Dedifferentiated amniotic fluid mesenchymal stem cell (primary cell): ENCODE measurements around the gene CNTN6.

ENCODE experiments used
- DNase-seq: peaks from one replicate; pipeline ENCODE4 v3.0.0-alpha.2; 2016; ENCODE audit errors: extremely low spot score

Gene CNTN6

DNA sequence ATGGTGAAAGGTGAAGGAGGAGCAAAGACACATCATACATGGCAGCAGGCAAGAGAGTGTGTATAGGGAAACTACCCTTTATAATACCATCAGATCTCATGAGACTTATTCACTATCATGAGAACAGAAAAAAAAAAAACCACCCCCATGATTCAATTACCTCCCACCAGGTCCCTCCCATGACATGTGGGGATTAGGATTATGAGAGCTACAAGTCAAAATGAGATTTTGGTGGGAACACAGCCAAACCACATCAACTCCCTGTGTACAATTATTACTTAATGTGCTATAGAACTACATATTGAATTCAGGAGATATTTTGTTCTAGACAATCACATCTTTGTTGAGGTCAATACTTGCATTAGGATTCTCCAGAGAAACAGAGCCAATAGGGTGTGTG lies 313.4 kb downstream of the CNTN6 start:
- no peak for DNase-seq

DNA sequence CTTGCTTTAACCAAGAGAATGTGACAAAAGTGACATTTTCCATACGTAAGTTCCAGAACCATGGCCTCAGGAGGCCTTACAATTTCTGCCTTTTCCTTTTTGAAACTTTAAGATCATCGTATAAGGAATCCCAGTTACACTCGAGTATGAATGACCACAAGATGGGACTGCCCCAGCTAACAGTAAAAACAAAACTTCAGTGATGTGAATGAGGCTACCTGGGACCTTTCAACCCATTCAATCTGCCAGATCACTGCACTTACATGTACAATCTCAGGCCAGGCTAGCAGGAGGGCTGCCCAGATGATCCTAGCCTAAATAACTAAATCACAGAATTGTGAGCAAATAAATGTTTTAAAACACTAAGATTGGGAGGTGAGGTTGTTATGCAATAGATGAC lies 328.8 kb downstream of the CNTN6 start:
- DNase-seq: no peak

DNA sequence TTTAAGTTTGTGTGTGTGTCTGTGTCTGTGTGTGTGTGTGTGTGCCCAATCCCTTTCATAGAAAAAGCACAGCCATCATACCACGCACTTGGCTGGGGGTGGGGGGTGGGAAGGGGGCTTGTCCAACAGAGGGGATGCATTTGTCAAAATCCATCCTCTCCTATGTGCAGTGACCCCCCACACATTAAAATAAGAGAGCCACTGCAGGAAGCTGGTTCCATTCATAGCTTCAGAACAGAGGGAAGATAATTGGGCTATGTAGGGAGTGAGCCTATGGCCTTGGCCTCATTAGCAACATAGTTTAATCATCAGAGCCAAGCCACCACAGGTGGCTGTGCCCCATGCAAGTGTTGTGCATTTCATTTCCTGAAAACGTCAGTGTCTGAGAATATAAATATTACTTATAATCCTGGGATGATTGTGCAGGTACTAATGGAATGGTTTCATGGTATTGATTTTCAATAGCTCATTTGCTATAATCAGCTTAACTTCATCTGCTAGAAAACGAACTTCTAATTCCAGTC lies 330.8 kb downstream of the CNTN6 start:
- DNase-seq: no peak

DNA sequence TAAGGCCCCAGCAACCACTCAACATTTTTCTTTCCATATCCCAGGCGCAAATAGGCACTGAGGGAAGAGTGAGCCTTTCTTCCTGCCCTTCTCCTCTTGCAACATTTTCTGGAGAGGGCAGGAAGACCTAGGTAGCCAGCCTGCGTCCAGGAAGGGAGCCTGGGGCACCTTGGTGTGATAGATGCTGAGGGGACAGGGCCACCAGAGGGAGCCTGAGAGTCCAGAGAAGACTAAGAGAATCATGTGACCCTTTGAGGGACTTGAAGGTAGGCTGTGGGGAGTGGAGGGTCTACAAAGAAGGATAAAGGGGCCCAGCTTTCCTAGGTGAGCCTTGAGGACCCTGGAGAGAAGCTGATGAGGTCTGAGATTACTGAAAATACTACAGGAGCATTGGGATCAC lies 346.6 kb downstream of the CNTN6 start:
- no peak for DNase-seq

DNA sequence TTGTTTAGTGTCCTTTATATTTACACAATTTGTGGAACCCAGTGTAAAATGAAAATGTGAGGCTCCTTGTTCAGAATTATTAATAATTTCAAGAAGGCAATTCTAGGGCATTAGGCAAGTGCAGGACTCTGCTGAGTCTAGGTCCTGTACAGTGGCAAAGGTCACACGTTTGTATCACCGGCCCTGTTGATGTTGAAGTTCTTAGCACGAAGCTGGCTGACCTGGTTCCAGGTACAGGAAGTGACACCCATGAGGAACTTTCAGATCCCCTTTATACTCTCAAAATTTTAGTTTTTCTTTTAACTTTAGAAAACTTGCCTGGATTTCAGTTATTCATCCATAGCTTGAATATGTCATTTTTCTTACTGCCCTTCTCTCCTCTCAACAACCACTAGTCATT lies 349.4 kb downstream of the CNTN6 start:
- no peak for DNase-seq

DNA sequence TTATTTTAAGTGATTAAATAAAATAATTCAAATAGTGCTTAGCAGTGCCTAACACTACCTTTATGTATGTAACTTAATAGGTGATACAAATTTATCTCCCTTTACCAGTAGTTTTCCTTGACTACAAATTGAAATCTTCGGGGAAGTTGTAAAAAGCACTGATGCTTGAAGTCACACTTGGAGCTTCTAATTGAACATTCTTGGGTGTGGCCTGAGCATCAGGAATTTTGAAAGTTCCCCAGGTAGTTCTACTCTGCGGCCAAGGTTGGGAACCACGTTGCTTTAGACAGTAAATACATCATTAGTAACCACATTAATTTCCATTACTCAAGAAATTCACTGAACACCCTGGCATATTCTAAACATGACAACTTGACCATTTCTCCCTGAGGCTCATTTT lies 351.4 kb downstream of the CNTN6 start:
- DNase-seq: no peak

DNA sequence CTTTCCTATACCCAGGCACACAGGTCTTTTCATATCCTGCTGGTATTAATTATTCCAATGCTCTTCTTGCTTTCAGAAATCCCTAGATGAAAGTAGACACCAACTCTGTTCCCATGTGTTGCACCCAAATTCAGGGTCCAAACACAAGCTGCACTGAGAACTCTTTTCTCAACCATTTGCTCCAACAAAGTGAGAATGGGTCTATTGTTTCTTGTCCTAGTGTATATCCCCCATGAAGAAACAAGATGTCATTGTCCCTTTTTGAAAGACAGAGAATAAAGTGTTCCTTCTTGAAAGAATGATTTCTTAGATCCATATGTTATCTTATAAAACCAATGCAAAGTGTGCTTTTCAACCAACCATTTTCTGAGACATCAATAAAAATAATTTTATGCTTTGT lies 353.7 kb downstream of the CNTN6 start:
- no peak for DNase-seq

DNA sequence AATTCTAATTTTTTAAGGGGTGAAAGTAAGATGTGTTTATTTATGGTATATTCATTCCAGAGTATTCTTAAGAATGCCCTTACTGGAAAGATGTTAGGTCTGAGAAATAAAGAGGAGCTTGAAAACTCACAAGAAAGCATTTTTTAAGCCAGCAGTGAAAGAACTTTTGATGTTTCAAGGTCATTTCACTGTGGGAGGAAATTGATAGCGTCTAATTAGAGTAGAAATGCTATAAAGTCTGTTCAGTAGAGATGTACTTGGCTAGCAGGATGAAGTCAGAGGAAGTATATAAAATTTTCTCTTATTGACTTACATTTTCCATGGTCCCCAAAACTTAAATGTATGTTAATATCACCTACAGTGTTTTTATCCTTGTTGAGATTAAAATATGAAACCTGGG lies 354.6 kb downstream of the CNTN6 start:
- no peak for DNase-seq

DNA sequence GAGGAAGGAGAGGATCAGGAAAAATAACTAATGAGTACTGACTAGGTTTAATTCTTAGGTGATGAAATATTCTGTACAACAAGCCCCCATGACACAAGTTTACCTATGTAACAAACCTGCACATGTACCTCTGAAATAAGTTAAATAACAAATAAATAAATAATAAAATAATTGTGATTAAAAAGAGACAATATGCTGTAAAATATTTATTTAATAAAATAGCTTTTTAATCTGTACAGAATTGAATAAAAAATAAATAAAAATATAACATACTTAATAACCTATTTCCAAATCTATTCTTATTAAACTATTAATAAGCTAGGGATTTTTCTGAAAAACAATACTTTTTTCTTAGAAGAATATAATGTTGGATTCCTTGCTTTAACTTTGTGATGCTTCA lies 355.6 kb downstream of the CNTN6 start:
- DNase-seq: no peak
